ENCODE results near the gene MLH1. TPM values are rescaled to one million over a fixed set of nuclear protein-coding genes. Genes with fewer than 3 reads are reported as not detected.

MLH1 gene
- total and polyA plus RNA-seq, 2 experiments from 2014 or later = 27.8 to 36.3 TPM

- Histone ChIP-seq H3K27ac (no peak overlapping the region), H3K9ac (no peak overlapping the region), H3K4me1 (ENCODE audit: insufficient read depth) (no peaks in the 10 kb centered on the region), H2AFZ (no peak overlapping the region), H3K4me2 (ENCODE audit: unreplicated experiment) (no peak overlapping the region), H3K27me3 (replicated peaks; ENCODE audit: insufficient read depth) (no peaks in the 10 kb centered on the region), H4K20me1 (ENCODE audit: insufficient read depth) (no peaks in the 10 kb centered on the region), H3K79me2 (ENCODE audit: insufficient read depth) (peaks cover 77% of the 10 kb centered on the region), H3K9me3 (ENCODE audit: low read depth) (no peaks in the 10 kb centered on the region), H3F3A (ENCODE audit: insufficient read depth) (no peaks in the 10 kb centered on the region), H3K4me3 (no peak overlapping the region), H3K36me3 (ENCODE audit: low read depth) (peaks cover 67% of the 10 kb centered on the region), H3K9me2 (ENCODE audit: insufficient read depth) (no peaks in the 10 kb centered on the region)
- DNase-seq = no peak
- 91% methylated on average over 3 of the region's 3 CpGs for WGBS, 2 experiments (ENCODE audit: low coverage in 1 of 2, low lambda C conversion rate in 2 of 2, missing lambda C conversion rate in 2 of 2)
- TF ChIP-seq EZH2 (IDR thresholded peaks at IDR 0.05; ENCODE audit: insufficient read depth, poor library complexity, severe bottlenecking) (no peak), EZH2phosphoT487 (IDR thresholded peaks at IDR 0.05; ENCODE audit: insufficient read depth, low read depth) (no peak)
- in situ Hi-C loops (cut with MboI) = no loop called here
These were observed 89.0 kb downstream of the MLH1 start for GRCh38 chr3:37082317-37082716.

- peaks cover 84% of the 10 kb centered on the region for H3K79me2 ChIP-seq (ENCODE audit: insufficient read depth)
- peaks cover 57% of the 10 kb centered on the region for H3K36me3 ChIP-seq (ENCODE audit: low read depth)
These were observed 93.6 kb downstream of the MLH1 start for GRCh38 chr3:37086918-37087317.

GRCh38 chr3:37087870-37088269 lies 94.6 kb downstream of the MLH1 start:
- Histone ChIP-seq H3K79me2 (ENCODE audit: insufficient read depth) (peaks cover 91% of the 10 kb centered on the region), H3K4me3 (no peak overlapping the region), H3F3A (ENCODE audit: insufficient read depth) (no peaks in the 10 kb centered on the region), H2AFZ (no peak overlapping the region), H3K9ac (no peak overlapping the region), H3K36me3 (ENCODE audit: low read depth) (peaks cover 52% of the 10 kb centered on the region), H3K4me2 (ENCODE audit: unreplicated experiment) (no peak overlapping the region), H3K4me1 (ENCODE audit: insufficient read depth) (no peaks in the 10 kb centered on the region), H3K27ac (no peak overlapping the region), H3K9me2 (ENCODE audit: insufficient read depth) (no peaks in the 10 kb centered on the region), H4K20me1 (ENCODE audit: insufficient read depth) (no peaks in the 10 kb centered on the region), H3K9me3 (ENCODE audit: low read depth) (no peaks in the 10 kb centered on the region), H3K27me3 (replicated peaks; ENCODE audit: insufficient read depth) (no peaks in the 10 kb centered on the region)
- 96 to 100% methylated on average over 2 of the region's 2 CpGs for WGBS, 2 experiments (ENCODE audit: low coverage in 1 of 2, low lambda C conversion rate in 2 of 2, missing lambda C conversion rate in 2 of 2)
- in situ Hi-C loops (cut with MboI) = no loop called here
- TF ChIP-seq EZH2phosphoT487 (IDR thresholded peaks at IDR 0.05; ENCODE audit: insufficient read depth, low read depth) (no peak), EZH2 (IDR thresholded peaks at IDR 0.05; ENCODE audit: insufficient read depth, poor library complexity, severe bottlenecking) (no peak)
- no peak for DNase-seq

More at GRCh38 chr3:37086918-37087317, 93.6 kb downstream of the MLH1 start:
- Histone ChIP-seq H3K4me3 (no peak overlapping the region), H3K9me3 (ENCODE audit: low read depth) (no peaks in the 10 kb centered on the region), H4K20me1 (ENCODE audit: insufficient read depth) (no peaks in the 10 kb centered on the region), H3K27ac (no peak overlapping the region), H3F3A (ENCODE audit: insufficient read depth) (no peaks in the 10 kb centered on the region), H2AFZ (no peak overlapping the region), H3K27me3 (replicated peaks; ENCODE audit: insufficient read depth) (no peaks in the 10 kb centered on the region), H3K9me2 (ENCODE audit: insufficient read depth) (no peaks in the 10 kb centered on the region), H3K4me1 (ENCODE audit: insufficient read depth) (no peaks in the 10 kb centered on the region), H3K9ac (no peak overlapping the region), H3K4me2 (ENCODE audit: unreplicated experiment) (no peak overlapping the region)
- TF ChIP-seq EZH2 (IDR thresholded peaks at IDR 0.05; ENCODE audit: insufficient read depth, poor library complexity, severe bottlenecking) (no peak), EZH2phosphoT487 (IDR thresholded peaks at IDR 0.05; ENCODE audit: insufficient read depth, low read depth) (no peak)
- DNase-seq = peak; percentile 39
- in situ Hi-C loops (cut with MboI) = no loop called here
- WGBS, 2 experiments (ENCODE audit: low coverage in 1 of 2, low lambda C conversion rate in 2 of 2, missing lambda C conversion rate in 2 of 2) = 87 to 91% methylated on average over 6 of the region's 6 CpGs

DNA sequence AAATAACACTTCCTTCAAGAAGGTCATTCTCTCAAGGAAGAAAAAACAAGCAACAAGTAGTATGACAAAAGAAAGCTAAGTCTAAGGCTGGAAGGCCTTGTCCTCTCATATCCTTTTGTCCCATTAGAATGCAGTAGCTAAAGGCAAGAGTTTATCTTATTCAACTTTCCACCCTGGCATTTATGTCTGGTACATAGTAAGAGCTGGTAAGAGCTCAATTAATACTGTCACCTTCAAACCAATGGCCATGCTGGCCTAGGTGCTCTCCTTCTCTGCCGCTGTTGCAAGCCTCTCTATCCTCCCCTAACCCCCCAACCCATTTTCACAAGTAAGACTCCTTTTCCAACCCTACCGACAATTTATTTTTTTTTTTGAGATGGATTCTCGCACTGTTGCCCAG lies 99.2 kb downstream of the MLH1 start:
- no peak overlapping the region for H2AFZ ChIP-seq
- no peak overlapping the region for H3K4me3 ChIP-seq
- peaks cover 61% of the 10 kb centered on the region for H3K79me2 ChIP-seq (ENCODE audit: insufficient read depth)
- peaks cover 30% of the 10 kb centered on the region for H3K4me1 ChIP-seq (ENCODE audit: insufficient read depth)
- H4K20me1 ChIP-seq (ENCODE audit: insufficient read depth) = no peaks in the 10 kb centered on the region
- TF ChIP-seq EZH2phosphoT487 (IDR thresholded peaks at IDR 0.05; ENCODE audit: insufficient read depth, low read depth) (no peak), EZH2 (IDR thresholded peaks at IDR 0.05; ENCODE audit: insufficient read depth, poor library complexity, severe bottlenecking) (no peak)
- no peak overlapping the region for H3K9ac ChIP-seq
- H3K27ac ChIP-seq = no peak overlapping the region
- 100% methylated on average over 3 of the region's 3 CpGs for WGBS, 2 experiments (ENCODE audit: low coverage in 1 of 2, low lambda C conversion rate in 2 of 2, missing lambda C conversion rate in 2 of 2)
- H3F3A ChIP-seq (ENCODE audit: insufficient read depth) = peaks cover 19% of the 10 kb centered on the region
- H3K9me3 ChIP-seq (ENCODE audit: low read depth) = no peaks in the 10 kb centered on the region
- in situ Hi-C loops (cut with MboI) = no loop called here
- DNase-seq = no peak
- H3K27me3 ChIP-seq (replicated peaks; ENCODE audit: insufficient read depth) = no peaks in the 10 kb centered on the region
- no peaks in the 10 kb centered on the region for H3K9me2 ChIP-seq (ENCODE audit: insufficient read depth)
- no peak overlapping the region for H3K4me2 ChIP-seq (ENCODE audit: unreplicated experiment)
- H3K36me3 ChIP-seq (ENCODE audit: low read depth) = peaks cover 36% of the 10 kb centered on the region

DNA sequence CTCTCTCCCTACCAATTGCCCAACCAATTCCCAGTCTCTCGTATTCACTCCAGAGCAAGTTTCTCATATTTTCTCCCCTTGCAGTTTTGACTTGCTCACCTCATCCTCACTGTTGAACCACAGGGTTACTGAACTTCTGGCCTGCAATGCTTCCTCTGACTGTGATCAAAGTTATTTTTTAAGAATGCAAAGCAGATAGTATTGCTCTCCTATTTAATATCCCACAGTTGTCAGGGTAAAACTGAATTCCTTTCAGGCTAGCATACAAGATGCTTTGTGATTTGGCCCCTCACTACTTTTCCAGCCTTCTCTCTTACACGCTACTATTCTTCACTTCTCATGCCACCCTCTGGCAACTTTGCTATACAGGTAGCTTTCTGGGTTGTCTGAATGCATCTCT lies 100.2 kb downstream of the MLH1 start:
- no peaks in the 10 kb centered on the region for H3K9me3 ChIP-seq (ENCODE audit: low read depth)
- WGBS, 2 experiments (ENCODE audit: low coverage in 1 of 2, low lambda C conversion rate in 2 of 2, missing lambda C conversion rate in 2 of 2) = 94 to 96% methylated on average over 2 of the region's 2 CpGs
- H3F3A ChIP-seq (ENCODE audit: insufficient read depth) = peaks cover 24% of the 10 kb centered on the region
- peaks cover 36% of the 10 kb centered on the region for H3K36me3 ChIP-seq (ENCODE audit: low read depth)
- H3K4me2 ChIP-seq (ENCODE audit: unreplicated experiment) = peak overlapping the region; percentile 27
- TF ChIP-seq EZH2 (IDR thresholded peaks at IDR 0.05; ENCODE audit: insufficient read depth, poor library complexity, severe bottlenecking) (no peak), EZH2phosphoT487 (IDR thresholded peaks at IDR 0.05; ENCODE audit: insufficient read depth, low read depth) (no peak)
- no peak overlapping the region for H3K9ac ChIP-seq
- no peaks in the 10 kb centered on the region for H4K20me1 ChIP-seq (ENCODE audit: insufficient read depth)
- in situ Hi-C loops (cut with MboI) = no loop called here
- peak overlapping the region; percentile 18; the same call in 1 of the 2 replicates for H3K27ac ChIP-seq
- no peaks in the 10 kb centered on the region for H3K27me3 ChIP-seq (replicated peaks; ENCODE audit: insufficient read depth)
- peak; percentile 44 for DNase-seq
- no peak overlapping the region for H2AFZ ChIP-seq
- H3K9me2 ChIP-seq (ENCODE audit: insufficient read depth) = no peaks in the 10 kb centered on the region
- peaks cover 38% of the 10 kb centered on the region for H3K4me1 ChIP-seq (ENCODE audit: insufficient read depth)
- H3K79me2 ChIP-seq (ENCODE audit: insufficient read depth) = peaks cover 60% of the 10 kb centered on the region
- H3K4me3 ChIP-seq = no peak overlapping the region

Measured in GM23248 (cell line).